H1 (cell line): ENCODE measurements around the gene MIR17HG. TPM values are rescaled to one million over a fixed set of nuclear protein-coding genes. Genes with fewer than 3 reads are reported as not detected.

ENCODE experiments used
- CTCF ChIA-PET: fragments of 300-600 bp; sonication (Branson Sonifier 250); formaldehyde crosslinking; loops from one replicate; lab custom pipeline; 2021; ENCODE audit not compliant: partially characterized antibody; lab: Charles Lee
- POLR2A ChIA-PET: fragments of 300-600 bp; sonication (Branson Sonifier 250); formaldehyde crosslinking; loops from one replicate; lab custom pipeline; 2021; ENCODE audit warnings: inconsistent platforms; ENCODE audit not compliant: partially characterized antibody; lab: Charles Lee
- DNase-seq, 2 experiments: peaks; one replicate each; pipeline versions ENCODE4 v3.0.0 to v3.0.0-alpha.2; 2010 to 2022; ENCODE audit warnings: low spot score in 2 of 2, low read depth in 1 of 2, mixed read lengths in 1 of 2
- FAIRE-seq: peaks from 2 replicates; lab custom pipeline; 2011; peaks lifted over from hg19 to GRCh38; lab: Jason Lieb, UNC
- H2AFZ ChIP-seq: 2 replicates; pipeline ENCODE4 v1.8.1; 2012; ENCODE audit warnings: low read length, inconsistent platforms
- H2AK5ac ChIP-seq: 2 replicates; pipeline ENCODE4 v1.6.1; 2013; ENCODE audit warnings: low read depth, low read length
- H2BK120ac ChIP-seq: replicated peaks from 2 replicates; pipeline ENCODE3; 2013; ENCODE audit warnings: low read depth, low read length, inconsistent platforms
- H2BK12ac ChIP-seq: 2 replicates; pipeline ENCODE4 v1.6.1; 2013; ENCODE audit warnings: low read depth, low read length
- H2BK15ac ChIP-seq: 2 replicates; pipeline ENCODE4 v1.6.1; 2013; ENCODE audit warnings: low read length
- H2BK20ac ChIP-seq: 2 replicates; pipeline ENCODE4 v1.6.1; 2013; ENCODE audit warnings: low read length
- H2BK5ac ChIP-seq: 2 replicates; pipeline ENCODE4 v1.6.1; 2013; ENCODE audit warnings: low read depth, low read length
- H3K14ac ChIP-seq: 2 replicates; pipeline ENCODE4 v1.6.1; 2013; ENCODE audit warnings: inconsistent platforms; ENCODE audit not compliant: insufficient read length
- H3K18ac ChIP-seq: 2 replicates; pipeline ENCODE4 v1.6.1; 2013; ENCODE audit warnings: low read length; ENCODE audit errors: extremely low read depth
- H3K23ac ChIP-seq: 2 replicates; pipeline ENCODE4 v1.6.1; 2013; ENCODE audit warnings: inconsistent platforms; ENCODE audit not compliant: insufficient read length
- H3K23me2 ChIP-seq: 2 replicates; pipeline ENCODE4 v1.6.1; 2013; ENCODE audit warnings: low read depth, low read length
- H3K27ac ChIP-seq: 2 replicates; pipeline ENCODE4 v1.6.1; 2011; ENCODE audit warnings: low read depth, low read length, inconsistent platforms
- H3K27me3 ChIP-seq, 4 experiments: replicated peaks in 1 of 4; 1 replicate in 1 of 4; 2 replicates in 3 of 4; pipeline versions ENCODE4 v1.6.1 to v1.8.1; 2011 to 2013; ENCODE audit warnings: low read length in 3 of 4, mild to moderate bottlenecking in 3 of 4, inconsistent platforms in 2 of 4, mixed read lengths in 2 of 4, moderate library complexity in 1 of 4; ENCODE audit not compliant: control insufficient read depth in 3 of 4, insufficient read depth in 3 of 4; ENCODE audit errors: extremely low read depth in 1 of 4
- H3K36me3 ChIP-seq, 4 experiments: 2 replicates each; pipeline versions ENCODE4 v1.6.1 to v1.8.1; 2011 to 2013; ENCODE audit warnings: mild to moderate bottlenecking in 4 of 4, low read length in 3 of 4, moderate library complexity in 2 of 4, control low read depth in 1 of 4, inconsistent platforms in 1 of 4; ENCODE audit not compliant: insufficient read depth in 4 of 4, control insufficient read depth in 2 of 4
- H3K4ac ChIP-seq: replicated peaks from 2 replicates; pipeline ENCODE3; 2013; ENCODE audit warnings: low read length, low read depth, mixed read lengths, inconsistent platforms; ENCODE audit not compliant: insufficient read length
- H3K4me1 ChIP-seq, 4 experiments: replicated peaks in 1 of 4; 1 replicate in 1 of 4; 2 replicates in 3 of 4; pipeline versions ENCODE4 v1.6.1 to v1.8.1; 2011 to 2013; ENCODE audit warnings: low read length in 3 of 4, inconsistent platforms in 2 of 4, mixed read lengths in 1 of 4; ENCODE audit not compliant: insufficient read depth in 4 of 4, control insufficient read depth in 3 of 4
- H3K4me2 ChIP-seq, 2 experiments: 2 replicates each; pipeline versions ENCODE4 v1.6.1 to v1.8.1; 2011 to 2013; ENCODE audit warnings: low read depth in 2 of 2, low read length in 2 of 2, control low read depth in 1 of 2, inconsistent platforms in 1 of 2, mild to moderate bottlenecking in 1 of 2; ENCODE audit not compliant: insufficient read depth in 1 of 2
- H3K4me3 ChIP-seq, 4 experiments: fragments of 200-600, 300-600 bp in 1 of 4; sonication (generic), shearing (Covaris generic), sonication (Bioruptor Twin) in 1 of 4; 2 replicates each; pipeline versions ENCODE4 v1.5.1 to v1.8.1; 2011 to 2016; ENCODE audit warnings: low read length in 4 of 4, low read depth in 3 of 4, control low read depth in 2 of 4, inconsistent platforms in 2 of 4, mild to moderate bottlenecking in 2 of 4, mixed read lengths in 1 of 4, moderate library complexity in 1 of 4; ENCODE audit not compliant: insufficient read depth in 2 of 4; ENCODE audit errors: extremely low read depth in 1 of 4
- H3K56ac ChIP-seq: replicated peaks from 2 replicates; pipeline ENCODE3; 2013; ENCODE audit warnings: low read depth, mild to moderate bottlenecking, mixed read lengths, low read length, inconsistent platforms; ENCODE audit not compliant: insufficient read length
- H3K79me1 ChIP-seq: 2 replicates; pipeline ENCODE4 v1.6.1; 2013; ENCODE audit warnings: low read depth, low read length, control low read depth
- H3K79me2 ChIP-seq, 2 experiments: 2 replicates each; pipeline versions ENCODE4 v1.6.1 to v1.8.1; 2012 to 2013; ENCODE audit warnings: low read length in 2 of 2, mild to moderate bottlenecking in 2 of 2, inconsistent platforms in 1 of 2; ENCODE audit not compliant: insufficient read depth in 2 of 2, control insufficient read depth in 1 of 2
- H3K9ac ChIP-seq, 4 experiments: replicated peaks in 1 of 4; 1 replicate in 1 of 4; 2 replicates in 3 of 4; pipeline versions ENCODE4 v1.6.1 to v1.8.1; 2011 to 2013; ENCODE audit warnings: low read depth in 3 of 4, low read length in 3 of 4, control low read depth in 2 of 4, mild to moderate bottlenecking in 2 of 4, moderate library complexity in 2 of 4, inconsistent platforms in 1 of 4; ENCODE audit errors: extremely low read depth in 1 of 4
- H3K9me3 ChIP-seq, 2 experiments: 2 replicates each; pipeline versions ENCODE4 v1.6.1 to v1.8.1; 2012 to 2013; ENCODE audit warnings: mild to moderate bottlenecking in 2 of 2, moderate library complexity in 2 of 2, control low read depth in 1 of 2, inconsistent platforms in 1 of 2, low read depth in 1 of 2, low read length in 1 of 2, mixed read lengths in 1 of 2; ENCODE audit not compliant: insufficient read depth in 2 of 2
- H4K20me1 ChIP-seq, 2 experiments: replicated peaks in 1 of 2; 2 replicates each; pipeline versions ENCODE3 to v1.8.1; 2011 to 2013; ENCODE audit warnings: inconsistent platforms in 2 of 2, low read length in 2 of 2, mild to moderate bottlenecking in 1 of 2; ENCODE audit not compliant: insufficient read depth in 2 of 2, control insufficient read depth in 1 of 2
- H4K5ac ChIP-seq: 2 replicates; pipeline ENCODE4 v1.6.1; 2013; ENCODE audit warnings: low read length, low read depth, mixed read lengths, inconsistent platforms; ENCODE audit not compliant: insufficient read length
- H4K8ac ChIP-seq: 2 replicates; pipeline ENCODE4 v1.8.0; 2013; ENCODE audit warnings: mild to moderate bottlenecking, moderate library complexity, low read length, inconsistent platforms; ENCODE audit not compliant: insufficient read depth; ENCODE audit errors: extremely low read depth
- H4K91ac ChIP-seq: replicated peaks from 2 replicates; pipeline ENCODE3; 2013; ENCODE audit warnings: low read length, mixed read lengths, inconsistent platforms; ENCODE audit not compliant: insufficient read length
- ATF2 ChIP-seq: IDR thresholded peaks from 2 replicates; pipeline ENCODE4 v1.6.1; 2012; ENCODE audit warnings: low read length, inconsistent platforms
- CBX8 ChIP-seq: fragments of 300-800, 300-1000 bp; sonication (generic); IDR thresholded peaks from 2 replicates; pipeline ENCODE4 v1.7.1; 2016; ENCODE audit warnings: low read depth, low read length, borderline replicate concordance
- E2F6 ChIP-seq: IDR thresholded peaks from 2 replicates; pipeline ENCODE4 v1.6.1; 2012; ENCODE audit warnings: inconsistent platforms
- HDAC6 ChIP-seq: IDR thresholded peaks from one replicate; pipeline ENCODE4 v1.7.1; 2012; ENCODE audit warnings: low read depth, mild to moderate bottlenecking, inconsistent platforms, low read length, moderate library complexity
- POLR2AphosphoS5 ChIP-seq: IDR thresholded peaks from 2 replicates; pipeline ENCODE4 v1.6.1; 2011; ENCODE audit warnings: low read depth, low read length
- SIN3A ChIP-seq, 2 experiments: IDR thresholded peaks in 1 of 2; conservative IDR thresholded peaks in 1 of 2; 2 replicates each; pipeline ENCODE4 v1.6.1; 2011 to 2012; ENCODE audit warnings: low read length in 2 of 2, improper control_type of control experiment in 1 of 2, low read depth in 1 of 2, mild to moderate bottlenecking in 1 of 2
- TAF7 ChIP-seq: optimal IDR thresholded peaks from 2 replicates; pipeline ENCODE3; 2011; ENCODE audit warnings: low read depth, mild to moderate bottlenecking, inconsistent platforms, low read length, moderate library complexity, borderline replicate concordance
- WGBS, 2 experiments: shearing (Covaris generic) in 1 of 2; methylation state at CpG; one replicate each; pipeline versions ENCODE4 v1.1.6 to v1.1.7; 2013 to 2015; ENCODE audit warnings: low lambda C conversion rate in 2 of 2, mixed read lengths in 2 of 2, inconsistent platforms in 1 of 2, low coverage in 1 of 2, missing lambda C conversion rate in 1 of 2; ENCODE audit not compliant: insufficient replicate concordance in 2 of 2, insufficient coverage in 1 of 2, insufficient read length in 1 of 2; ENCODE audit errors: extremely low coverage in 1 of 2, missing lambda C conversion rate in 1 of 2; 5-methylcytosine and 5-hydroxymethylcytosine counted together
- polyA plus RNA-seq, 7 experiments: library from polyadenylated mRNA; depleted of rRNA in 3 of 7; stranded (reverse) in 5 of 7; unstranded in 2 of 7; fragments of >200 nt in 5 of 7; fragments of 200-250 nt in 2 of 7; gene quantifications; 1 replicate in 5 of 7; 2 replicates in 1 of 7; 4 replicates in 1 of 7; pipeline versions ENCODE4 v1.2.1 to v1.2.3, GENCODE V29; 2011 to 2013; ENCODE audit warnings: missing spikeins in 2 of 7, mixed read lengths in 2 of 7
- total RNA-seq: library from RNA; stranded (reverse); fragmentation: NEBNext Ultra II Directional; extraction: Animal tissue kit (Norgen Biotek cat#: 25700); gene quantifications from 2 replicates; pipeline ENCODE4 v1.2.1, GENCODE V29; 2021

MIR17HG gene
- total and polyA plus RNA-seq, 2 of the 8 experiments (the other 6 are each of a cell fraction or from before 2014, with no cell fraction given): 11.5 to 36.9 TPM

GRCh38 chr13:91356919-91357612 is 9.6 kb downstream of the MIR17HG start:
- Histone ChIP-seq H4K8ac (no peak overlapping the region), H3K56ac (no peak overlapping the region), H3K23me2 (no peaks in the 10 kb centered on the region), H2BK20ac (no peak overlapping the region), H4K5ac (no peak overlapping the region), H3K4me2 (no peak overlapping the region), H3K27ac (0 out of 2 replicates have a peak overlapping the region, but pooled peaks have one; percentile 13), H3K18ac (no peak overlapping the region), H3K9ac (peak overlapping the region in 1 of 4 experiments; percentile 24; a peak in 1 of 7 replicates), H3K4ac (no peak overlapping the region), H2BK12ac (no peak overlapping the region), H2BK5ac (no peak overlapping the region), H3K36me3 (peaks cover 6 to 61% (median 33%) of the 10 kb centered on the region in 4 experiments), H3K79me1 (no peaks in the 10 kb centered on the region), H3K4me3 (no peak overlapping the region), H3K4me1 (no peaks in the 10 kb centered on the region; a peak in 1 of 7 replicates), H4K91ac (no peak overlapping the region), H3K9me3 (no peaks in the 10 kb centered on the region), H2AK5ac (no peak overlapping the region), H3K27me3 (no peaks in the 10 kb centered on the region), H3K14ac (no peak overlapping the region), H2BK120ac (no peak overlapping the region), H3K23ac (no peak overlapping the region), H2AFZ (no peak overlapping the region), H4K20me1 (peaks cover 8 to 13% of the 10 kb centered on the region in 2 experiments), H2BK15ac (no peak overlapping the region), H3K79me2 (peaks cover 0 to 20% of the 10 kb centered on the region in 2 experiments; a peak in 2 of 4 replicates)
- DNase-seq (no peak), FAIRE-seq (no peak)
- POLR2A ChIA-PET: interaction anchor here (1.0 to 6.3 kb wide), 10 partner anchors 7 to 42 kb away, joined by 3 to 59 read pairs (median 6); partner anchors contain the start of genes GPC5 and MIR17HG
- 82% methylated on average over 6 of the region's 6 CpGs; no CpG with 5 or more reads in 1 of the 2 experiments for WGBS, 2 experiments
- peak; percentile 61; the same call in 1 of the 2 replicates for TF ChIP-seq ATF2
- TF ChIP-seq HDAC6: no peak
- peak; percentile 46 for TF ChIP-seq TAF7
- no peak for TF ChIP-seq SIN3A (conservative IDR thresholded peaks at IDR 0.05 in 1 of 2, IDR thresholded peaks at IDR 0.05 in 1 of 2; ENCODE audit: low read depth in 1 of 2, low read length in 2 of 2)
- TF ChIP-seq E2F6: no peak
- TF ChIP-seq CBX8: no peak
- TF ChIP-seq POLR2AphosphoS5: peak; percentile 82
- CTCF ChIA-PET: interaction anchor here (0.8 to 2.4 kb wide), 2 partner anchors 12 to 19 kb away, joined by 4 to 5 read pairs; no protein-coding TSS in a partner anchor
